Activated naive CD8-positive, alpha-beta T cell (primary cell): ENCODE data around the gene OVOL3.
"Not testable (repeated sequence)": the region's sequence is repeated elsewhere in the genome, so short reads cannot be mapped to it uniquely, and the experiment has no call there.

Experiments
- H3K27ac Mint-ChIP-seq: one replicate; pipeline ENCODE4 v1.8.0; 2021; ENCODE audit warnings: mixed read lengths
- H3K27me3 Mint-ChIP-seq: one replicate; pipeline ENCODE4 v1.8.0; 2021; ENCODE audit warnings: mixed read lengths
- H3K36me3 Mint-ChIP-seq: one replicate; pipeline ENCODE4 v1.8.0; 2021; ENCODE audit warnings: mixed read lengths
- H3K4me1 Mint-ChIP-seq: one replicate; pipeline ENCODE4 v1.8.0; 2021; ENCODE audit warnings: low read depth, mixed read lengths
- H3K4me3 Mint-ChIP-seq: one replicate; pipeline ENCODE4 v1.8.0; 2021; ENCODE audit warnings: mild to moderate bottlenecking, mixed read lengths
- H3K9me3 Mint-ChIP-seq: one replicate; pipeline ENCODE4 v1.8.0; 2021; ENCODE audit warnings: low read depth, mixed read lengths

Gene OVOL3

DNA sequence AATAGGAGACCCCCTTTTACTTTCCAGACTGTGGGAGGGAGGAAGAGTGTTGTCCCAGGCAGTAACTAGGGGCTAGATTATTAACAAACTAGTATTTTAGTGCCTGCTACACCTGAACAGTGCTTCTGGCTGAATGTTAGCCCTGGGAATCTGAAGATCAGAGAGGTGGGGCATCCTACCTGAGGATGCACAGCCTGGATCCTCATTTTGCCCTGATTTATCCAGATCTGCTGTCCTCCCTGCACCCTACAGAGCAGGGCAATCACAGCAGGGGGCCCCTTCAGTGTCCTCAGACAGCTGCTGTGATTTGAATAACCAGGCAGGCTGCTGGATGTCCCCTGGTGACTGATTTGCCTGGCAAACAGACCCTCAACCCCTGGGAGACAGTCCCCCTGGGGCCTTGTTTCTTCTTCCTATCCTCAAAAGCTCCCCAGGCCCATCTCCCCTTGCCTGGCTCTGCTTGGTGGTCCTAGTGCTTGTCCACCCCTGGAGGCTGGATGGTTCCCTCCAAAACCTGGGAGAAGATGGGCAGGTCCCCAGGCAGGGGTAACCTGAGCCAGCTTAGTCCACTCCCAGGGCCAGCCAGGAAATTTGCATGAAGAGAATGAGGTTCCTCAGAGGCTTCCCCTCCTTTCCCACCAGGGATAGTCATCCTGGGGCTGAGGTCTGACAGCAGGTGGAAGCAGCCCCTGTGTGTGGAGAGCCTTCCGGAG is at the start of gene OVOL3:
TSS of gene OVOL3 (plus strand) at position 657 of the 713 bp plus-strand sequence. CDS start 60 bp downstream, outside the sequence.
- no peaks in the 10 kb centered on the region for H3K9me3 Mint-ChIP-seq
- H3K36me3 Mint-ChIP-seq: peaks cover 2% of the 10 kb centered on the region
- no peak within 1 kb of the TSS for H3K4me3 Mint-ChIP-seq
- peak within 1 kb of the TSS; percentile 28 for H3K27ac Mint-ChIP-seq
- peaks cover 18% of the 10 kb centered on the region for H3K4me1 Mint-ChIP-seq
- no peaks in the 10 kb centered on the region for H3K27me3 Mint-ChIP-seq

DNA sequence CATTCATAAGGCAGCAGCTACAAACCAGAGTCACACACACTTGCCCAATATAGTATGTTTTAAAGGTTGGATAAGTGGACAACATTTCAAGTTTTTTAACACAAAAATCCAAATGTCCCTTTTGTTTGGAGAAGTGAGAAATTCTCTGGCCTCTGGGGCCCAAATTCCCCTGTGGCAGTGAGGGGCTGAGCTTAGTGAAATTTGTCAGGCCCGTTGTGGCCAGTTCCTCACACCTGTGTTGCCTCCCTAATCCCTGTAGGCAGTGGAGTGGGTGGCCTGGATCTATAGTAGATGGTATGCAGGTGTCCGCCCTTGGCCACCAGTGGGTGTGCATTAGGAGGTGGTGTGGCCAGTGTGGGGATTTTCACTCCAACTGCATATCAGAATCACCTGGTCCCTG is 49.6 kb upstream of the OVOL3 start:
- Mint-ChIP-seq H3K27me3 (no peaks in the 10 kb centered on the region), H3K27ac (no peak overlapping the region), H3K9me3 (no peaks in the 10 kb centered on the region), H3K36me3 (no peaks in the 10 kb centered on the region), H3K4me3 (no peak overlapping the region), H3K4me1 (no peaks in the 10 kb centered on the region)

DNA sequence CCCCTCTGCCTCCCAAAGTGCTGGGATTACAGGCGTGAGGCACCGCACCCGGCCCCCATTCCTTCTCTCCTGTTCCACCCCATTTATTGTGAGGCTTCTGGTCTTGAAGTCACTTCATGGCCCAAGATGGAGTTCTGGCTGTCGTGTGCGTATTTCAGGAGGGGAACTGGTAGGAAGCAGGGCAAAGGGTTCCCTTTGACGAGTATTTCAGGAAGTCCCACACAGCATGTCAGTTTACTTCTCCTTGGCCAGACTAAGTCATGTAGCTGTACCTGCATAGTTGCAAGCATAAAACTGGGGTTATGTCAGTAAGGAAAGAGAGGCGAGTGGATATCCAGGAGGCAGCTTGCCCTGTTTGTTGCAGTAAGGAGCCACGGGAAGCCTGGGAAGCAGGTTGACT is 46.1 kb upstream of the OVOL3 start:
- H3K27ac Mint-ChIP-seq: no peak overlapping the region

DNA sequence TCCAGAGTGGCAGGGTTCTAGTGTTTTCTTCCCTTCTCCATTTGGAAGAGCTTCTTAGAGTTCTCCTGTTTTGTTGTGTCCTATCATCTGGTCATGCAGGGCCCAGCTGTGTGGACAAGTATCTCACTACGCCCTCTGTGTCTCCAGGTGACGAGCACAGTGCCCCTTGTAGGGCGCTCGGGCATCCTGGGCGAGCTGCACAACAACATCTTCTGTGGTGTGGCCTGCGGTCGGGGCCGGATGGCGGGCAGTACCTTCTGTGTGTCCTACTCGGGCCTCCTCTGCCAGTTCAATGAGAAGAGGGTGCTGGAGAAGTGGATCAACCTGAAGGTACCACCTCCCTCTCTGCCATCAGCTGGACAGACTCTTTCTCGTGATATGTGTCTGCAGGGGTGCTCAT is 43.3 kb upstream of the OVOL3 start:
- H3K9me3 Mint-ChIP-seq: no peaks in the 10 kb centered on the region
- H3K4me3 Mint-ChIP-seq: no peak overlapping the region
- no peaks in the 10 kb centered on the region for H3K4me1 Mint-ChIP-seq
- peaks cover 6% of the 10 kb centered on the region for H3K36me3 Mint-ChIP-seq
- no peaks in the 10 kb centered on the region for H3K27me3 Mint-ChIP-seq
- H3K27ac Mint-ChIP-seq: no peak overlapping the region

More for the DNA sequence above, 46.1 kb upstream of the OVOL3 start:
- Mint-ChIP-seq H3K27me3 (no peaks in the 10 kb centered on the region), H3K36me3 (no peaks in the 10 kb centered on the region), H3K4me3 (no peak overlapping the region), H3K9me3 (no peaks in the 10 kb centered on the region), H3K4me1 (no peaks in the 10 kb centered on the region)

DNA sequence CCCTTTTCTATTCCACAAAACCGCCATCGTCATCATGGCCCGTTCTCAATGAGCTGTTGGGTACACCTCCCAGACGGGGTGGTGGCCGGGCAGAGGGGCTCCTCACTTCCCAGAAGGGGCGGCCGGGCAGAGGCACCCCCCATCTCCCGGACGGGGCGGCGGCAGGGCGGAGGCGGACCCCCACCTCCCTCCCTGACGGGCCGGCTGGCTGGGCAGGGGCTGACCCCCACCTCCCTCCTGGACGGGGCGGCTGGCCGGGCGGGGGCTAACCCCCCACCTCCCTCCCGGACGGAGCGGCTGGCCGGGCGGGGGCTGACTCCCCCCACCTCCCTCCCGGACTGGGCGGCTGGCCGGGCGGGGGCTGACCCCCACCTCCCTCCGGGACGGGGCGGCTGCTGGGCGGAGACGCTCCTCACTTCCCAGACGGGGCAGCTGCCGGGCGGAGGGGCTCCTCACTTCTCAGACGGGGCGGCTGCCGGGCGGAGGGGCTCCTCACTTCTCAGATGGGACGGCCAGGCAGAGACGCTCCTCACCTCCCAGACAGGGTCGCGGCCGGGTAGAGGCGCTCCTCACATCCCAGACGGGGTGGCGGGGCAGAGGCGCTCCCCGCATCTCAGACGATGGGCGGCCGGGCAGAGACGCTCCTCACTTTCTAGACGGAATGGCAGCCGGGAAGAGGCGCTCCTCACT is 42.0 kb upstream of the OVOL3 start:
- not testable (repeated sequence) for H3K27ac Mint-ChIP-seq, H3K4me3 Mint-ChIP-seq, H3K4me1 Mint-ChIP-seq, H3K9me3 Mint-ChIP-seq, H3K36me3 Mint-ChIP-seq, H3K27me3 Mint-ChIP-seq

DNA sequence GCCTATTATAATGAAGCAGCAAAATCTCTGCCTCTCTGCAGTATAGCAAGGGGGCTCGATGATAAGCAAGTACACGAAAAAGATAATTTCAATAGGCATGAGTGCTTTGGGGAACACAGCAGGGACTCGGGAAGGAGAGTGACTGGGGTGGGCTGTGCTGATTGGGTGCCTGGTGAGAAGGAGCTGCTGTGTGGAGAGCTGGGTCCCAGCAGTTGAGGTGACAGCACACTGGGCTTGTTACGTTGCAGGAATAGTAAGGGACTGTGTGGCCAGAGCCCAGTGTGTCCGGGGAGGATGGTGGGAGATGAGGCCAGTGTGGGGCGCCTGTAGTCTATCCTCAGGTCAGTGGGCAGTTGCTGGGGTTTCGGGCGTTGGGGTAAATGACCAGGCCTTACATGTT is 38.9 kb upstream of the OVOL3 start:
- Mint-ChIP-seq H3K4me1 (no peaks in the 10 kb centered on the region), H3K4me3 (no peak overlapping the region), H3K9me3 (no peaks in the 10 kb centered on the region), H3K36me3 (peaks cover 11% of the 10 kb centered on the region), H3K27me3 (no peaks in the 10 kb centered on the region), H3K27ac (no peak overlapping the region)

DNA sequence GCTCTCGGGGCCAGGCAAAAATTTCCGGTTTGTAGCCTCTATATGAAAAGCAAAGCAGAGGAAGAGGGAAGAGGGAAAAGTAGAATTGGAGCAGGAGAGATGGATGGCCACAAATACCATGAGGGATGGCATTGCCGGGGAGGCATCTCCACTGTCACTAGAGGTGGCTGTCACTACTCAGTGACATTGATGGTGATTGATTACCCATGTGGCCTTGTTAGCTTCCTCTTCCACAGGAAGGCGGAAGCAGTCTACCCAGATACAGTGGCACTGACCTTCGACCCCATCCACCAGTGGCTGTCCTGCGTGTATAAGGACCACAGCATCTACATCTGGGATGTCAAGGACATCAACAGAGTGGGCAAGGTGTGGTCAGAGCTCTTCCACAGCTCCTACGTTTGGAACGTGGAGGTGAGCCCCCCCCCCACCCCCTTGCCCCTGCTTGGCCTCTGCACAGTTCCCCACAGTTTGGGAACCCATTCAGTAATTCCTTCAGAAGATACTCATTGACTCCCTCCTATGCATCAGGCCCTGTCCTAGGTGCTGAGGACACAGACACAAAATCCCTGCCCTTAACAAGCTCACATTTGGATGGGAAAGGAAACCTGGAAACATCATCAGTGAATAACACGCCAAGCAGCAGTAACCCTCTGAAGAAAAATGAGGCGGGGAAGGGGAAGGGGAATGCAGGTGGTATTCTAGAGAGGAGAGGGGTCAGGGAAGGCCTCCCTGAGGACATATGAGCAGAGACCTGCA is 37.6 kb upstream of the OVOL3 start:
- H3K9me3 Mint-ChIP-seq: no peaks in the 10 kb centered on the region
- H3K36me3 Mint-ChIP-seq: peaks cover 11% of the 10 kb centered on the region
- H3K4me1 Mint-ChIP-seq: no peaks in the 10 kb centered on the region
- H3K27ac Mint-ChIP-seq: no peak overlapping the region
- H3K27me3 Mint-ChIP-seq: no peaks in the 10 kb centered on the region
- H3K4me3 Mint-ChIP-seq: no peak overlapping the region

DNA sequence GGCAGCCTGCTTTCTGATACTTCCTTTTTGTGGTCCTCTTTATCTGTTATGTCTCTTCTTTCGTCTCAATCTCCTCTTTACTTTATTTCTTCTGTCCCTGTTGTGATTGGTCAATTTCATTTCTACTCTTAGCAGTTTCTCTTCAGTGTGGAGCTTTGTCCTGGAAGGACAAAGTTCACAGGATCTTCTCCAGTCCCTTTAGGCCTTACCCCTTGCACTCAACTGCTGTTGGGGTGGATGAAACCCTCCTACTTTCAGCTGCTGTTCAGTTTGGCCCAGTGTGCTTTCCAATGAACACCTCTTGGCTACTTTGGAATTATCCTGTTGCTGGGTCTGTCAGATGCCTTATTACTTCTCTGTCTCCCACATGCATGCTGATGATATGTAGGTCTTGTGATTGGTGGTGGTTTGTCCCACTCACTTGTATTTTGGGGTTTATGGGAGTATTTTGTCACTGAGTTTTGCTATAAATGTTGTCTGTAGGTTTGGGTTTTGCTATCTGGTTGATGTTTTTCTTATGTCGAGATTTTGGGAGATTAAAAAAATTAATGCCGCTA is 31.5 kb upstream of the OVOL3 start:
- peaks cover 4% of the 10 kb centered on the region for H3K36me3 Mint-ChIP-seq
- no peaks in the 10 kb centered on the region for H3K4me1 Mint-ChIP-seq
- no peak overlapping the region for H3K27ac Mint-ChIP-seq
- H3K9me3 Mint-ChIP-seq: no peaks in the 10 kb centered on the region
- no peak overlapping the region for H3K4me3 Mint-ChIP-seq
- no peaks in the 10 kb centered on the region for H3K27me3 Mint-ChIP-seq

DNA sequence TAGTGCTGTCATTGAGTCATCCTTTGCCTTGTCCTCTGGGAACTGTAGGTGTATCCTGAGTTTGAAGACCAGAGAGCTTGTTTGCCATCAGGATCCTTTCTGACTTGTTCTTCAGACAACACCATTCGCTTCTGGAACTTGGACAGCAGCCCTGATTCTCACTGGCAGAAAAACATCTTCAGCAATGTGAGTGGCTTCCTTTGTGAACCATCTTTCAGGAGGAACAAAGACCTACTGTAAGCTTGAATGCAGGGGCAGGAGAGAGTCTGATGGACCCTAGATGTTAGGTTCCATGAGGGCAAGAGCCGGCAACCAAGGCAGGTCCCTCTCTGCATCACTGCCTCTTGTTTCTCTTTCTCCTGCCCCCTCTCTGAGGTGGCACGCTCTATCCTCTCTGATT is 29.6 kb upstream of the OVOL3 start:
- Mint-ChIP-seq H3K36me3 (peaks cover 2% of the 10 kb centered on the region), H3K4me1 (no peaks in the 10 kb centered on the region), H3K9me3 (no peaks in the 10 kb centered on the region), H3K27me3 (no peaks in the 10 kb centered on the region), H3K27ac (no peak overlapping the region), H3K4me3 (no peak overlapping the region)

DNA sequence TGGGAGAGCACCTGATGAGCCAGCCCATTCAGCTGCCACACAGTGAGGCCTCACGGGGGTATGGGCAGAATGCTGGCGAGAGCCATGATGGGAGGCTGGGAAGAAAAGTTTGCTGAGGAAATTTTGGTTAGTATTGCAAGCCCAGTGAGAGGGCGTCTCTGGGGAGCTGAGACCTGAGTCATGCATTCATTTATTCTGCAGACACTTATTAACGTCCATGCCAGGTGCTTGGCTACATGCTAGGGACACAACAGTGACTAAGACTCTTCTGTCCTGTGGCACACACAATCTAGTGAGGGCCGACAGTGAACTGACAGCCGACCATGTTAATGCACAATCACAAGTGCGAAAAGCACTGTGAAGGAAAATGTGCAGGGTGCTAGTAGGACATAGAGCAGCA is 29.0 kb upstream of the OVOL3 start:
- Mint-ChIP-seq H3K27ac (no peak overlapping the region), H3K27me3 (no peaks in the 10 kb centered on the region)

DNA sequence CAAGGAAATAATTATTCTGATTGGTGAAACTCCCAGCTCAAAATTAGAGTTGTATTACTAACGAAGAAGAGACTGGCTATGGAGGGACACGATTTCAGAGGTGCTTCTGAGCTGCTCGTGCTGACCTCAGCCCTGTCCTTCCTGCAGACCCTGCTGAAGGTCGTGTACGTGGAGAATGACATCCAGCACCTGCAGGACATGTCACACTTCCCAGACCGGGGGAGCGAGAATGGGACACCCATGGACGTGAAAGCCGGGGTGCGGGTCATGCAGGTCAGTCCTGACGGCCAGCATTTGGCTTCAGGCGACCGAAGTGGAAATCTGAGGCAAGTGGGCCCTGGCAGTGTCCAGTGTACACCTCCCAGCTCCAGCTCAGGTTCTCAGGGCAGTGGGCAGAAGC is 28.0 kb upstream of the OVOL3 start:
- H3K27ac Mint-ChIP-seq: no peak overlapping the region
- H3K27me3 Mint-ChIP-seq: no peaks in the 10 kb centered on the region
- peaks cover 2% of the 10 kb centered on the region for H3K36me3 Mint-ChIP-seq
- H3K4me1 Mint-ChIP-seq: no peaks in the 10 kb centered on the region
- no peak overlapping the region for H3K4me3 Mint-ChIP-seq
- H3K9me3 Mint-ChIP-seq: no peaks in the 10 kb centered on the region

More for the DNA sequence above, 29.0 kb upstream of the OVOL3 start:
- Mint-ChIP-seq H3K4me1 (no peaks in the 10 kb centered on the region), H3K4me3 (no peak overlapping the region), H3K36me3 (peaks cover 2% of the 10 kb centered on the region), H3K9me3 (no peaks in the 10 kb centered on the region)

DNA sequence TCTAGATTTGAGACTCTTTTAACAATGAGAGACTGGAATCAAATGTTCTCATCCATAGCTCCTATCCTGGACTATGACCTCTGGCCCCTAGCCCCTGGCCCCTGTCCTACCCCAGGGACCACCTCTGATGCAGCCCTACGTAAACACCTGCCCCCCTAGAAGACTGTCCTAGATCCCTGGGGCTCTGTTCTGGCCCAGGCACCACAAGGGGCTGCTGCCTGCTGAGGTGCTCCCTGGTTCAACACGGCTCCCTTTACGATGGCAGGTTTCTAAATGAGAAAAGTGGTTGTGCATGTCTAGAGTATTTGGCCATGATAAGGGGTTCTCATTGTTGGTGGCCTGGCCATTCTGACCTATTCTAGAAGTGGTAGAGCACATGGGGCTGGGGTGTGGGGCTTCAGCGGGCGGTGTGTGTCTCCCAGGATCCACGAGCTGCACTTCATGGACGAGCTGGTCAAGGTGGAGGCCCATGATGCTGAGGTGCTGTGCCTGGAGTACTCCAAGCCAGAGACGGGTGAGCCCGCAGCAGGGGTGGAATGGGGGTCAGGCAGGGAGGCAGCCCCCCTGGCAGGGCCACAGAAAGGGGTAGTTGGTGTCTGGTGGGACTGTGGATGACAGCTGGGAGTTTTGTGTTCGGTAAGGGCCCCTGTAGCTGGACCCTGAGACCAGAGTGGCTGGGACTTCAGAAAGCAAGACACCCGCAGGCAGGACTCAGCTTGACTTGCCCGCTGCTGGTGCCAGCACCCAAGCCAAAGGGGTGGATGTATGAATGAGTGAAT is 26.5 kb upstream of the OVOL3 start:
- no peaks in the 10 kb centered on the region for H3K4me1 Mint-ChIP-seq
- H3K4me3 Mint-ChIP-seq: no peak overlapping the region
- H3K27ac Mint-ChIP-seq: no peak overlapping the region
- no peaks in the 10 kb centered on the region for H3K27me3 Mint-ChIP-seq
- H3K9me3 Mint-ChIP-seq: no peaks in the 10 kb centered on the region
- peaks cover 2% of the 10 kb centered on the region for H3K36me3 Mint-ChIP-seq

DNA sequence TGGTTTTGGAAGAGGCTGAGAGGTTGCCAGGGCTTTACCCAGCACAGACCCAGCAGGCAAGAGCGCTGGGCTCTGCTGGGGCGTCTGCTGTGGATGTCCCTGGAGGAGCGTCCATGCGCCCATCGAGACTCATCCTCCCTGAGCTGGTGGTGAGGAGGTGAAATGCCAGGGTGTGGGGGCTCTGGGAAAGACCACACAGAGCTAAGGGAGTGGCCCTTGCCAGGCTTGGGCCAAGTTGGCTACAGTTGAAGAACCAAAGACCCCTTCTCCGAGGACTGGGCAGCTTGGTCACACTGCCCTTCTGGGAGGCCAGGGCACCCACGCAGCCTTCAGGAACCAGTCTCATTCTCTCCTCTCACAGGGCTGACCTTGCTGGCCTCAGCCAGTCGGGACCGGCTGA is 24.6 kb upstream of the OVOL3 start:
- Mint-ChIP-seq H3K9me3 (no peaks in the 10 kb centered on the region), H3K27ac (no peak overlapping the region), H3K4me3 (no peak overlapping the region), H3K4me1 (no peaks in the 10 kb centered on the region), H3K27me3 (no peaks in the 10 kb centered on the region), H3K36me3 (peaks cover 2% of the 10 kb centered on the region)

DNA sequence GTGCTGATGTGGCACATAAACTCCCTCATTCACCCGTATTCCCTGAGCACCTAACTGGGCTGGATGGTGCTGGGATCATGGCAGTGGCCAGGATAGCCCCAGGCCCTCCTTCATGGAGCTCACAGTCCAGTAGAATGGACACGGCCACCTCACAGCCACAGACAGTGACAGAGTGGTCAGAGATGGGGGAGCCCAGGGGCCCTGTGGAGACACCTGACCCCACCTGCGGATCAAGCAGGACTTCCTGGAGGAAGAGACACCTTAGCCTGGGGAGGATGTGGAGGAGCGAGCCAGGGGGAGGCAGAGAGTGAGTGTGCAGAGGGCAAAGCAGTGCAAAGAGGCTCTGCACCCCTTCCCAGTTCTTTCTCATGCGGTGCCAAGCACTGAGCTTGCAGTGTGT is 21.1 kb upstream of the OVOL3 start:
- no peaks in the 10 kb centered on the region for H3K27me3 Mint-ChIP-seq
- H3K4me3 Mint-ChIP-seq: no peak overlapping the region
- peaks cover 15% of the 10 kb centered on the region for H3K4me1 Mint-ChIP-seq
- no peak overlapping the region for H3K27ac Mint-ChIP-seq
- H3K9me3 Mint-ChIP-seq: no peaks in the 10 kb centered on the region
- peaks cover 5% of the 10 kb centered on the region for H3K36me3 Mint-ChIP-seq
